ACC112 (cell line): ENCODE results near the gene AFF2.

Source experiments
- H2AFZ ChIP-seq: fragments of 200-600 bp; sonication (generic); one replicate; pipeline ENCODE4 v1.6.0; 2017; ENCODE audit warnings: antibody characterized with exemption, low read length; ENCODE audit not compliant: unreplicated experiment
- H3K27ac ChIP-seq: fragments of 200-600 bp; sonication (generic); 2 replicates; pipeline ENCODE4 v1.5.1; 2014; ENCODE audit warnings: low read depth, mild to moderate bottlenecking, antibody characterized with exemption, low read length, moderate library complexity
- H3K27me3 ChIP-seq: fragments of 200-600 bp; sonication (generic); 2 replicates; pipeline ENCODE4 v1.6.1; 2014; ENCODE audit warnings: mild to moderate bottlenecking, antibody characterized with exemption, low read length, moderate library complexity, mixed read lengths; ENCODE audit not compliant: insufficient read depth
- H3K36me3 ChIP-seq: fragments of 200-600 bp; sonication (generic); 2 replicates; pipeline ENCODE4 v1.6.1; 2016; ENCODE audit warnings: mild to moderate bottlenecking, antibody characterized with exemption, low read length, moderate library complexity, mixed read lengths; ENCODE audit not compliant: insufficient read depth
- H3K4me1 ChIP-seq: fragments of 200-600 bp; sonication (generic); one replicate; pipeline ENCODE4 v1.6.1; 2016; ENCODE audit warnings: low read length, mixed read lengths; ENCODE audit not compliant: insufficient read depth, unreplicated experiment, control insufficient read depth
- H3K4me3 ChIP-seq: fragments of 200-600 bp; sonication (generic); 2 replicates; pipeline ENCODE4 v1.5.1; 2014; ENCODE audit warnings: mild to moderate bottlenecking, low read depth, low read length
- H3K79me2 ChIP-seq: fragments of 200-600 bp; sonication (generic); one replicate; pipeline ENCODE4 v1.6.0; 2016; ENCODE audit warnings: low read length; ENCODE audit not compliant: control insufficient read depth, unreplicated experiment, insufficient read depth

The AFF2 gene

GRCh38 chrX:148633218-148633908, 132.9 kb downstream of the AFF2 start:
- Histone ChIP-seq H3K4me3 (no peak overlapping the region), H3K27ac (no peak overlapping the region), H3K27me3 (no peaks in the 10 kb centered on the region), H3K79me2 (no peaks in the 10 kb centered on the region), H2AFZ (no peak overlapping the region), H3K4me1 (no peaks in the 10 kb centered on the region), H3K36me3 (no peaks in the 10 kb centered on the region)

- H3K79me2 ChIP-seq = no peaks in the 10 kb centered on the region
- no peak overlapping the region for H3K27ac ChIP-seq
- no peak overlapping the region for H2AFZ ChIP-seq
- no peaks in the 10 kb centered on the region for H3K27me3 ChIP-seq
- H3K36me3 ChIP-seq = no peaks in the 10 kb centered on the region
- no peaks in the 10 kb centered on the region for H3K4me1 ChIP-seq
- no peak overlapping the region for H3K4me3 ChIP-seq
These were observed 134.2 kb downstream of the AFF2 start for GRCh38 chrX:148634591-148634990.

- Histone ChIP-seq H3K4me1 (no peaks in the 10 kb centered on the region), H3K79me2 (no peaks in the 10 kb centered on the region), H2AFZ (no peak overlapping the region), H3K27ac (no peak overlapping the region), H3K27me3 (no peaks in the 10 kb centered on the region), H3K4me3 (no peak overlapping the region), H3K36me3 (no peaks in the 10 kb centered on the region)
These were observed 143.0 kb downstream of the AFF2 start for GRCh38 chrX:148643460-148643859.

GRCh38 chrX:148647651-148648050, 147.2 kb downstream of the AFF2 start:
- H3K4me1 ChIP-seq = no peaks in the 10 kb centered on the region
- no peak overlapping the region for H2AFZ ChIP-seq
- no peak overlapping the region for H3K4me3 ChIP-seq
- H3K27ac ChIP-seq = no peak overlapping the region
- no peaks in the 10 kb centered on the region for H3K36me3 ChIP-seq
- no peaks in the 10 kb centered on the region for H3K79me2 ChIP-seq
- H3K27me3 ChIP-seq = no peaks in the 10 kb centered on the region

- H2AFZ ChIP-seq = no peak overlapping the region
- no peak overlapping the region for H3K4me3 ChIP-seq
- H3K79me2 ChIP-seq = no peaks in the 10 kb centered on the region
- no peaks in the 10 kb centered on the region for H3K4me1 ChIP-seq
- H3K27me3 ChIP-seq = no peaks in the 10 kb centered on the region
- no peaks in the 10 kb centered on the region for H3K36me3 ChIP-seq
- H3K27ac ChIP-seq = no peak overlapping the region
These were observed 148.9 kb downstream of the AFF2 start for GRCh38 chrX:148649145-148649795.

- H2AFZ ChIP-seq = no peak overlapping the region
- H3K79me2 ChIP-seq = no peaks in the 10 kb centered on the region
- H3K36me3 ChIP-seq = no peaks in the 10 kb centered on the region
These were observed 157.8 kb downstream of the AFF2 start for GRCh38 chrX:148658115-148658730.

GRCh38 chrX:148659481-148659880, 159.1 kb downstream of the AFF2 start:
- no peaks in the 10 kb centered on the region for H3K36me3 ChIP-seq
- no peaks in the 10 kb centered on the region for H3K79me2 ChIP-seq
- no peaks in the 10 kb centered on the region for H3K4me1 ChIP-seq
- no peak overlapping the region for H3K27ac ChIP-seq
- no peak overlapping the region for H3K4me3 ChIP-seq
- no peaks in the 10 kb centered on the region for H3K27me3 ChIP-seq
- H2AFZ ChIP-seq = no peak overlapping the region

More at GRCh38 chrX:148658115-148658730, 157.8 kb downstream of the AFF2 start:
- H3K27ac ChIP-seq = no peak overlapping the region
- H3K4me1 ChIP-seq = no peaks in the 10 kb centered on the region
- H3K4me3 ChIP-seq = no peak overlapping the region
- H3K27me3 ChIP-seq = no peaks in the 10 kb centered on the region

- H3K79me2 ChIP-seq = no peaks in the 10 kb centered on the region
- H3K4me3 ChIP-seq = no peak overlapping the region
- no peaks in the 10 kb centered on the region for H3K36me3 ChIP-seq
- no peak overlapping the region for H3K27ac ChIP-seq
- no peaks in the 10 kb centered on the region for H3K4me1 ChIP-seq
- H2AFZ ChIP-seq = no peak overlapping the region
- no peaks in the 10 kb centered on the region for H3K27me3 ChIP-seq
These were observed 160.6 kb downstream of the AFF2 start for GRCh38 chrX:148661035-148661434.

- H2AFZ ChIP-seq = no peak overlapping the region
- no peaks in the 10 kb centered on the region for H3K36me3 ChIP-seq
- H3K79me2 ChIP-seq = no peaks in the 10 kb centered on the region
- H3K4me3 ChIP-seq = no peak overlapping the region
- H3K27me3 ChIP-seq = no peaks in the 10 kb centered on the region
- H3K27ac ChIP-seq = no peak overlapping the region
- H3K4me1 ChIP-seq = no peaks in the 10 kb centered on the region
These were observed 161.6 kb downstream of the AFF2 start for GRCh38 chrX:148662014-148662413.

GRCh38 chrX:148664171-148664570, 163.8 kb downstream of the AFF2 start:
- H3K4me3 ChIP-seq = no peak overlapping the region
- no peak overlapping the region for H2AFZ ChIP-seq
- no peaks in the 10 kb centered on the region for H3K79me2 ChIP-seq
- H3K36me3 ChIP-seq = no peaks in the 10 kb centered on the region
- no peak overlapping the region for H3K27ac ChIP-seq
- no peaks in the 10 kb centered on the region for H3K4me1 ChIP-seq
- no peaks in the 10 kb centered on the region for H3K27me3 ChIP-seq

GRCh38 chrX:148664995-148665394, 164.6 kb downstream of the AFF2 start:
- H3K27me3 ChIP-seq = no peaks in the 10 kb centered on the region
- no peak overlapping the region for H3K4me3 ChIP-seq
- no peak overlapping the region for H3K27ac ChIP-seq
- no peaks in the 10 kb centered on the region for H3K36me3 ChIP-seq
- H3K79me2 ChIP-seq = no peaks in the 10 kb centered on the region
- no peak overlapping the region for H2AFZ ChIP-seq
- no peaks in the 10 kb centered on the region for H3K4me1 ChIP-seq
